Testis (tissue), 3 donors: Measurements from ENCODE around the gene EHMT1. TPM values are rescaled to one million over a fixed set of nuclear protein-coding genes. Genes with fewer than 3 reads are reported as not detected.

Experiments used
- DNase-seq: peaks from one replicate; pipeline ENCODE4 v3.0.0-alpha.2; 2019
- H3K27ac ChIP-seq, 2 donors: fragments of 200-600 bp; sonication (generic); one replicate each; pipeline ENCODE4 v1.5.1; 2019
- H3K27me3 ChIP-seq: fragments of 200-600 bp; sonication (generic); one replicate; pipeline ENCODE4 v1.5.1; 2019
- H3K36me3 ChIP-seq: fragments of 200-600 bp; sonication (generic); one replicate; pipeline ENCODE4 v1.5.1; 2017; ENCODE audit warnings: low read depth; ENCODE audit errors: missing control alignments
- H3K4me1 ChIP-seq: fragments of 200-600 bp; sonication (generic); one replicate; pipeline ENCODE4 v1.5.1; 2019
- H3K4me3 ChIP-seq, 2 donors: fragments of 200-600 bp; sonication (generic); one replicate each; pipeline ENCODE4 v1.5.1; 2017 to 2019
- H3K9me3 ChIP-seq: fragments of 200-600 bp; sonication (generic); one replicate; pipeline ENCODE4 v1.5.1; 2017
- POLR2A ChIP-seq: fragments of 450-650 bp; IDR thresholded peaks from one replicate; pipeline ENCODE4 v1.6.1; 2017; ENCODE audit warnings: antibody characterized with exemption, mild to moderate bottlenecking, moderate library complexity
- WGBS, 2 donors: methylation state at CpG; one replicate each; pipeline ENCODE4 v1.1.5; 2018; 5-methylcytosine and 5-hydroxymethylcytosine counted together
- intact Hi-C: fragments of 100-400 bp; cut with DNase I; formaldehyde crosslinking; loops from one replicate; pipeline ENCODE4 v1.15.1; 2023; ENCODE audit warnings: low total_unique reads
- polyA plus RNA-seq: library from polyadenylated mRNA; stranded (reverse); fragments of 350-450 nt; fragmentation: Illumina TruSeq; extraction: RNeasy Lipid Tissue Mini Kit (QIAGEN cat#74804); gene quantifications from one replicate; pipeline ENCODE4 v1.2.3, GENCODE V29; 2014; ENCODE audit warnings: low read depth, low replicate concordance; ENCODE audit not compliant: insufficient read depth
- total RNA-seq, 2 donors: library from RNA; depleted of rRNA; stranded (reverse); fragments of >200 nt; gene quantifications; one replicate each; pipeline ENCODE4 v1.2.3, GENCODE V29; 2016
- TF ChIP-seq, protein P1 (sequence below), 3 experiments: fragments of 450-650 bp in 2 of 3; fragments of 200-600 bp in 1 of 3; sonication (generic) in 1 of 3; IDR thresholded peaks; one replicate each; pipeline ENCODE4 v1.5.1; 2016 to 2019; ENCODE audit warnings: antibody characterized with exemption in 3 of 3, mild to moderate bottlenecking in 2 of 3, moderate library complexity in 1 of 3

Gene EHMT1
- total and polyA plus RNA-seq, 3 donors from 2014 or later, result 116 to 207 (median 193) TPM

DNA sequence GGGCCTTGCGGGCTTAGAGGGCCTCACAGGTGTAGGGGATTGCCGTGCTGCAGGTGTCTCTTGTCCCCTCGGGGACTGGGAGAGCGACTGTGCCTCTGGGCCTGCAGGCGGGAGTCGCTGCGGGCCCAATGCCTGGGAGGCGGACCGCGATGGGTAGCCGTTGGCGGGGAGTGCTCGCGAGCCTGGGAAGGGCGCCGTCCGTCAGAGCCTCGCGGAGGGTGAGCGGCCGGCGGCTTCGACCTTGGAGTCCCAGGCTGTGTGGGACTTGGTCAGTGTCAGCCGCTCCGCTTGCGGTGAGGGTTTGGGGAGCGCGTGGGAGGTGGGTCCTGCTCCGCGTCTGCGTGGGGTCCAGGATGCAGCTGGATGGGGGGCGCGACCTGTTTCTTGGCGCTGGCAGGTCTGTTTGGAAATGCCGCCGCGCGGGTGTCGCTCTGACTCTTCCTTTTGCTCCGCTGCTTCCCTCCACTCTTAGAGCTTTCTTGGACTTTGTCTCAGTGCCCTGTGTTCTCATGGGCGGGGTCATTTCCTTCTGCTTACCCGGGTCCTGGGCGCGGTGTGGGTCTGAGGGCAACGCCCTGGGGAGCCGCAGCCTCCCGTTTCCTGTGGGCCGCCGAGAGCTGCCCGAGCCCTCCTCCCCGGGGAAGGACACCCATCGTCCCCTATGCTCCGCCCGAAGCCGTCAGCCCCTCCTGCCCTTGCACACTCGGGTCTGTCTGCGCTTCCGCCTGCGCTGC is 169.9 kb downstream of the EHMT1 start:
- no peak for DNase-seq
- Histone ChIP-seq H3K4me3 (peak overlapping the region in 1 of 2 donors; percentile 15), H3K9me3 (no peaks in the 10 kb centered on the region), H3K36me3 (no peaks in the 10 kb centered on the region), H3K27me3 (no peaks in the 10 kb centered on the region), H3K4me1 (peaks cover 4% of the 10 kb centered on the region), H3K27ac (no peak overlapping the region)
- intact Hi-C loops, result no loop called here
- TF ChIP-seq POLR2A, result no peak
- TF ChIP-seq, protein P1, sequence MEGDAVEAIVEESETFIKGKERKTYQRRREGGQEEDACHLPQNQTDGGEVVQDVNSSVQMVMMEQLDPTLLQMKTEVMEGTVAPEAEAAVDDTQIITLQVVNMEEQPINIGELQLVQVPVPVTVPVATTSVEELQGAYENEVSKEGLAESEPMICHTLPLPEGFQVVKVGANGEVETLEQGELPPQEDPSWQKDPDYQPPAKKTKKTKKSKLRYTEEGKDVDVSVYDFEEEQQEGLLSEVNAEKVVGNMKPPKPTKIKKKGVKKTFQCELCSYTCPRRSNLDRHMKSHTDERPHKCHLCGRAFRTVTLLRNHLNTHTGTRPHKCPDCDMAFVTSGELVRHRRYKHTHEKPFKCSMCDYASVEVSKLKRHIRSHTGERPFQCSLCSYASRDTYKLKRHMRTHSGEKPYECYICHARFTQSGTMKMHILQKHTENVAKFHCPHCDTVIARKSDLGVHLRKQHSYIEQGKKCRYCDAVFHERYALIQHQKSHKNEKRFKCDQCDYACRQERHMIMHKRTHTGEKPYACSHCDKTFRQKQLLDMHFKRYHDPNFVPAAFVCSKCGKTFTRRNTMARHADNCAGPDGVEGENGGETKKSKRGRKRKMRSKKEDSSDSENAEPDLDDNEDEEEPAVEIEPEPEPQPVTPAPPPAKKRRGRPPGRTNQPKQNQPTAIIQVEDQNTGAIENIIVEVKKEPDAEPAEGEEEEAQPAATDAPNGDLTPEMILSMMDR (IDR thresholded peaks at IDR 0.05), result no peak
- WGBS, 2 donors, result 52 to 71% methylated on average over 26 to 59 of the region's 59 CpGs

DNA sequence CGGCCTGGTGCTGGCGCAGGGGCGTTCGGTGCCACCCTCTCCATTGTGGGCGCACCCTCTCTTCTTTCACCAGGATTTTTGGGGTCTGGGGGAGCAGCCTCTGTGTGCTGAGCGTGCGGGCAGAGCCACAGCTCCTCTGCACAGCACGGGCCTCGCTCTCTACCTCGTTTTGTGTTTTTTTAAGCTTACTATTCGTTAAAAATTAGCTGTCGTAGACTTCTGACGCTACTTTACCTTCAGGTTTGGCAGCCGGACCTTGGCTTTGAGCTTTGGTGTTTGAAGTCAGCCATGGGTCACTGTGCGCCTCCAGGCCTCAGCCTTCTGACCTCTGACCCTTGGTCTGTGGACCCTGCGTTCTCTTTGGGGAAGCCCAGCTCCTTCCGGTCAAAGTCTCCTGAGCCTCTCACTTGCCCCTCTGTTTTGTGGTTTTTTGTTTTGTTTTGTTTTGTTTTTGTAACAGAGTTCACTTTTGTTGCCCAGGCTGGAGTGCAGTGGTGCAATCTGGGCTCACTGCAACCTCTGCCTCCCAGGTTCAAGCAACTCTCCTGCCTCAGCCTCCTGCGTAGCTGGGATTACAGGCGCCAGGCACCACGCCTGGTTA is 170.6 kb downstream of the EHMT1 start:
- H3K4me1 ChIP-seq, result peaks cover 4% of the 10 kb centered on the region
- intact Hi-C loops, result no loop called here
- no peaks in the 10 kb centered on the region for H3K9me3 ChIP-seq
- no peak overlapping the region for H3K27ac ChIP-seq
- WGBS, 2 donors, result 64 to 75% methylated on average over 15 to 20 of the region's 20 CpGs
- H3K4me3 ChIP-seq, result peak overlapping the region in 1 of 2 donors; percentile 15
- H3K36me3 ChIP-seq, result no peaks in the 10 kb centered on the region
- no peak for TF ChIP-seq POLR2A
- TF ChIP-seq, protein P1 (IDR thresholded peaks at IDR 0.05), result no peak
- H3K27me3 ChIP-seq, result no peaks in the 10 kb centered on the region
- no peak for DNase-seq

DNA sequence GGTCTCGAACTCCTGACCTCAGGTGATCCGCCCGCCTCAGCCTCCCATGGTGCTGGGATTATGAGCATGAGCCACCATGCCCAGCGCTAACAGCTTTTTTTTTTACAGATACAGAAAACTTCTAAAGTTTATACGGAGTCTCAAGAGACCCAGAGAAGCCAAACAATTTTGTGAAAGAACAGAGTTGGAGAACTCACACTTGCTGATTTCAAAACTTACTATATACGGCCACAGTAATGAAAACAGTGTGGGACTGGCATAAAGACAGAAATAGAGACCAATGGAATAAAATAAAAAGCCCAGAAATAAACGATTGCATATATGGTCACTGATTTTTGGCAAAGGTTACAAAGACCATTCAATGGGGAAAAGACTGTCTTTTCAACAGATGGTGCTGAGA is 173.1 kb downstream of the EHMT1 start:
- TF ChIP-seq, protein P1 (IDR thresholded peaks at IDR 0.05), result no peak
- TF ChIP-seq POLR2A, result no peak
- Histone ChIP-seq H3K27me3 (no peaks in the 10 kb centered on the region), H3K36me3 (no peaks in the 10 kb centered on the region), H3K4me3 (no peak overlapping the region), H3K9me3 (no peaks in the 10 kb centered on the region), H3K27ac (no peak overlapping the region), H3K4me1 (no peaks in the 10 kb centered on the region)
- DNase-seq, result no peak
- WGBS, 2 donors, result 84 to 86% methylated on average over 7 of the region's 7 CpGs
- intact Hi-C loops, result no loop called here

DNA sequence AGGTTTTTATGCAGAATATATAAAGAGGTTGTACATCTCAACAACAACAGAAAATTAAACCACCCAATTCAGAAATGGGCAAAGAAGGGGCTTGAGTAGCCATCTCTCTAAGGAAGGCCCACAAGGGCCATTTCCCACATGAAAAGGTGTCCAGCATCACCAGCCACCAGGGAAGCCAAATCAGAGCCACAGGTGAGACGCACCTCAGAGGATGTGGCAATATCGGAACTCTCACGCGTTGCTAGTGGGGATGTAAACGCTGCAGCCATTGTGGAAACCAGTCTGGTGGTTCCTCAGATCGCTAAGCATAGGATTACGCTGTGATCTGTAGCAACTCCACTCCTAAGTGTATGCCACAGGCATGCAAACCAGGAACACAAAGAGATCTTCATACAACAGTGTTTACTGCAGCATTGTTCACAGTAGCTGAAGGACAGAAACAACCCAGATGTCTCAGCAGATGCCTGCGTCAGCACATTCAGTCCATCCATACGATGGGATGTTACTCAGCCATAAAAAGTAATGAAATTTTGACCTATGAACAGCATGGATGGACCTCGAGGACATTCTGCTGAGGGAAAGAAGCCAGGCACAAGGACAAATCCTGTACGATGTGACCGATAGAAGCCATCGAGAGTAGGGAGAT is 174.5 kb downstream of the EHMT1 start:
- TF ChIP-seq, protein P1 (IDR thresholded peaks at IDR 0.05), result no peak
- TF ChIP-seq POLR2A, result no peak
- 94 to 95% methylated on average over 13 of the region's 13 CpGs for WGBS, 2 donors
- H3K9me3 ChIP-seq, result no peaks in the 10 kb centered on the region
- no peaks in the 10 kb centered on the region for H3K4me1 ChIP-seq
- H3K27ac ChIP-seq, result no peak overlapping the region
- no peak for DNase-seq
- H3K4me3 ChIP-seq, result no peak overlapping the region
- H3K27me3 ChIP-seq, result no peaks in the 10 kb centered on the region
- intact Hi-C loops, result no loop called here
- H3K36me3 ChIP-seq, result no peaks in the 10 kb centered on the region
